GM23338 (cell line): ENCODE data around the gene CD53. TPM values are rescaled to one million over a fixed set of nuclear protein-coding genes. Genes with fewer than 3 reads are reported as not detected.
A peak's percentile ranks its signal among the peaks of the same experiment; 100 is the strongest.

Experiments
- ATAC-seq: fragments of 200-7000 bp; cut with Tn5 transposase; 3 replicates; pipeline ENCODE4 v1.9.1; 2020
- DNase-seq: peaks from one replicate; pipeline ENCODE4 v3.0.0-alpha.2; 2015; ENCODE audit warnings: low spot score
- H2AFZ ChIP-seq: fragments of 200-600 bp; sonication (generic); 2 replicates; pipeline ENCODE4 v1.8.0; 2016; ENCODE audit warnings: antibody characterized with exemption, mild to moderate bottlenecking, moderate library complexity
- H3F3A ChIP-seq: fragments of 200-600 bp; sonication (generic); replicated peaks from 2 replicates; pipeline ENCODE4 v1.8.0; 2017; ENCODE audit warnings: antibody characterized with exemption, mixed run types, low read depth
- H3K27ac ChIP-seq: fragments of 200-600 bp; sonication (generic); 2 replicates; pipeline ENCODE4 v1.6.1; 2016; ENCODE audit warnings: low read depth
- H3K27me3 ChIP-seq: fragments of 200-600 bp; sonication (generic); 2 replicates; pipeline ENCODE4 v1.8.0; 2016; ENCODE audit warnings: mild to moderate bottlenecking, mixed run types, moderate library complexity; ENCODE audit not compliant: insufficient read depth
- H3K36me3 ChIP-seq: fragments of 200-600 bp; sonication (generic); 2 replicates; pipeline ENCODE4 v1.8.0; 2016; ENCODE audit warnings: mild to moderate bottlenecking; ENCODE audit not compliant: insufficient read depth
- H3K4me1 ChIP-seq: fragments of 200-600 bp; sonication (generic); 2 replicates; pipeline ENCODE4 v1.8.0; 2016; ENCODE audit warnings: mild to moderate bottlenecking, moderate library complexity; ENCODE audit not compliant: insufficient read depth
- H3K4me2 ChIP-seq: fragments of 200-600 bp; sonication (generic); 2 replicates; pipeline ENCODE4 v1.7.1; 2017; ENCODE audit warnings: mixed run types
- H3K4me3 ChIP-seq: fragments of 200-600 bp; sonication (generic); 2 replicates; pipeline ENCODE4 v1.6.1; 2016; ENCODE audit warnings: mixed run types
- H3K79me2 ChIP-seq: fragments of 200-600 bp; sonication (generic); replicated peaks from 2 replicates; pipeline ENCODE4 v1.8.0; 2017; ENCODE audit warnings: mild to moderate bottlenecking; ENCODE audit not compliant: insufficient read depth
- H3K9me2 ChIP-seq: fragments of 200-600 bp; sonication (generic); 2 replicates; pipeline ENCODE4 v1.8.0; 2017; ENCODE audit not compliant: insufficient read depth
- H4K20me1 ChIP-seq: fragments of 200-600 bp; sonication (generic); replicated peaks from 2 replicates; pipeline ENCODE4 v1.8.0; 2017; ENCODE audit warnings: mild to moderate bottlenecking; ENCODE audit not compliant: insufficient read depth
- H3K27ac Mint-ChIP-seq: 2 replicates; pipeline ENCODE4 v1.8.0; 2020; ENCODE audit warnings: inconsistent platforms, mild to moderate bottlenecking, moderate library complexity, mixed read lengths
- H3K27me3 Mint-ChIP-seq: 3 replicates; pipeline ENCODE4 v1.8.0; 2022; ENCODE audit warnings: low read depth, mild to moderate bottlenecking, moderate library complexity, mixed read lengths, inconsistent platforms; ENCODE audit not compliant: insufficient read depth, poor library complexity
- H3K36me3 Mint-ChIP-seq: 3 replicates; pipeline ENCODE4 v1.8.0; 2021; ENCODE audit warnings: low read depth, mild to moderate bottlenecking, inconsistent platforms, moderate library complexity, mixed read lengths
- H3K4me1 Mint-ChIP-seq: 3 replicates; pipeline ENCODE4 v1.8.0; 2020; ENCODE audit warnings: mild to moderate bottlenecking, inconsistent platforms, mixed read lengths
- H3K4me3 Mint-ChIP-seq: 3 replicates; pipeline ENCODE4 v1.8.0; 2021; ENCODE audit warnings: moderate library complexity, mild to moderate bottlenecking, inconsistent platforms, mixed read lengths
- H3K9me3 Mint-ChIP-seq: 3 replicates; pipeline ENCODE4 v1.8.0; 2020; ENCODE audit warnings: moderate library complexity, mild to moderate bottlenecking, inconsistent platforms, mixed read lengths
- CREB1 ChIP-seq: fragments of 250-450 bp; sonication (Bioruptor Pico); IDR thresholded peaks from 2 replicates; pipeline ENCODE4 v1.5.0; 2020; ENCODE audit warnings: low read depth, mild to moderate bottlenecking, moderate library complexity
- ETS1 ChIP-seq: IDR thresholded peaks from 2 replicates; pipeline ENCODE4 v1.6.1; 2016; ENCODE audit warnings: antibody characterized with exemption
- JUNB ChIP-seq: IDR thresholded peaks from one replicate; pipeline ENCODE4 v1.6.1; 2016; ENCODE audit warnings: antibody characterized with exemption; ENCODE audit not compliant: unreplicated experiment
- REST ChIP-seq: IDR thresholded peaks from one replicate; pipeline ENCODE4 v1.6.1; 2018; ENCODE audit warnings: antibody characterized with exemption; ENCODE audit not compliant: unreplicated experiment
- ZNF114 ChIP-seq: fragments of 250-450 bp; sonication (Bioruptor Pico); IDR thresholded peaks from 2 replicates; pipeline ENCODE4 v1.5.0; 2020; ENCODE audit warnings: mild to moderate bottlenecking, moderate library complexity
- ZNF331 ChIP-seq: fragments of 250-450 bp; sonication (Bioruptor Pico); IDR thresholded peaks from 2 replicates; pipeline ENCODE4 v1.5.0; 2020; ENCODE audit warnings: low read depth, mild to moderate bottlenecking, moderate library complexity
- long read RNA-seq: library from polyadenylated mRNA; unstranded; transcript quantifications from one replicate; pipeline ENCODE4 v2.0.0, GENCODE V29; 2020; ENCODE audit not compliant: unreplicated experiment
- polyA plus RNA-seq: library from polyadenylated mRNA; unstranded; fragments of >200 nt; fragmentation: Nextera tagmentation; extraction: Ambion mirVana; gene quantifications from 2 replicates; pipeline ENCODE4 v1.2.1, GENCODE V29; 2016
- total RNA-seq: library from RNA; depleted of rRNA; stranded (reverse); fragments of >200 nt; shearing (Covaris generic); gene quantifications from 2 replicates; pipeline ENCODE4 v1.2.3, GENCODE V29; 2014; rRNA removed

The CD53 gene
- 0.28 and 0.93 TPM in 2 replicates for total RNA-seq
- 0.70 and 0.89 TPM in 2 replicates for polyA plus RNA-seq
- long read RNA-seq = 0 reads

DNA sequence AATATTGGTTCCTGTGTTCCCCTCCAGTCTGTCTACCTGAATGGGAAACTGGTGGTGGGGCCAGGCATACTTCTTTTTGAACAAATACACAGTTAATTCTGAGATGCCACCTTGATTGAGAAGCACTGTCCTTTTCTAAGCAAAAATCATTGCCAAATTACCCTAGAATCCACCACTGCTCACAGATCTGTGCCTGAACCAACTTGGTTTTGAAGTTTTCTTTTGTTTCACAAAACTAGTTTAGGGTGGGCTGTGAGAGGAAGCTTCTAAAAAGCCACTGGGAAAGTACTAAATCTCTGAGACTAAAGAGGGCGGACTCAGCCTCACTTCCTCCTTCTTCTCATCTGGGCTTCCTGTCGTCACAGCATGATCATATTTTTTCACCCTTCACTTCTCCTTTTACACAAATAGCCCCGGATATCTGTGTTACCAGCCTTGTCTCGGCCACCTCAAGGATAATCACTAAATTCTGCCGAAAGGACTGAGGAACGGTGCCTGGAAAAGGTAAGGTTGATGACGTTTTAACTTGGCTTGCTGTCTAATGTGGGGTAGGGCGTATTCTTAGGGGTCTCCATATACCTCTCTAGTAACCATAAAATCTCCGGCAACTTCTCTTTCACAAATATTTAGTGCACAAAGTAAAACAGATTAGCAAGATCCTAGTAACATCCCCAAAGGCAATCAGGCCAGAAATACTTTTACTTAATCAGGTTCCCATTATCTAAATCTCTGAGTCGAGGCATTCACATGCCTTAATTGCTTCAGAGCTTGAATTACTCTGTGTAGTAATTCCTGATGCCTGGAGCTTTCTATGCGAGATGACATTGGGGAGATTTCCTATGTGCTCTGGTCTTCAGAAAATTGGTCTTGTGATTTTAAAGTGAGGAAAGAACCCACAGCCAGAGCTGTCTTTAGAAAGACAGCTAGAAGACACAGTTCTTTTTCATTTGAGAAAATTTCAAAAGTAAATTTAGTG is at the start of gene CD53:
Gene CD53, plus strand, starts transcription at position 404 of the 976 bp plus-strand sequence. CDS start 18,261 bp downstream, outside the sequence.
- Mint-ChIP-seq H3K27ac (no peak within 1 kb of the TSS), H3K36me3 (no peaks in the 10 kb centered on the region)

More for the DNA sequence above, at the start of gene CD53:
- no peaks in the 10 kb centered on the region for H3F3A ChIP-seq
- no peak within 1 kb of the TSS for H3K4me3 Mint-ChIP-seq
- no peaks in the 10 kb centered on the region for H3K27me3 ChIP-seq
- no peak within 1 kb of the TSS for H3K4me2 ChIP-seq
- H3K9me3 Mint-ChIP-seq = no peaks in the 10 kb centered on the region
- peaks cover 10% of the 10 kb centered on the region; the same call in 1 of the 2 replicates for H3K4me1 ChIP-seq
- H3K36me3 ChIP-seq = no peaks in the 10 kb centered on the region
- no peaks in the 10 kb centered on the region for H4K20me1 ChIP-seq
- H3K27ac ChIP-seq = no peak within 1 kb of the TSS
- DNase-seq (no peak), ATAC-seq (no peak)
- TF ChIP-seq JUNB = no peak
- no peak for TF ChIP-seq REST
- TF ChIP-seq ZNF331 (CRISPR knock-in tag) = no peak
- TF ChIP-seq ZNF114 (CRISPR knock-in tag) = no peak
- no peak for TF ChIP-seq CREB1
- no peak for TF ChIP-seq ETS1
- peaks cover 1% of the 10 kb centered on the region for H3K27me3 Mint-ChIP-seq
- peaks cover 5% of the 10 kb centered on the region; the same call in 1 of the 2 replicates for H3K9me2 ChIP-seq
- H3K4me3 ChIP-seq = no peak within 1 kb of the TSS
- H3K79me2 ChIP-seq = no peaks in the 10 kb centered on the region
- peaks cover 17% of the 10 kb centered on the region for H3K4me1 Mint-ChIP-seq
- peak within 1 kb of the TSS; percentile 69 for H2AFZ ChIP-seq
